Measurements from ENCODE around the gene TIMM21.

Gene TIMM21

GRCh38 chr18:74196220-74197119 lies 48.1 kb downstream of the TIMM21 start:
- DNase-seq, result peak; percentile 96

- DNase-seq, result no peak
These were observed 49.5 kb downstream of the TIMM21 start for GRCh38 chr18:74197705-74198341.

- DNase-seq, result no peak
These were observed 50.1 kb downstream of the TIMM21 start for GRCh38 chr18:74198453-74198852.

- no peak for DNase-seq
These were observed 52.5 kb downstream of the TIMM21 start for GRCh38 chr18:74200780-74201179.

- DNase-seq, result no peak
These were observed 55.5 kb downstream of the TIMM21 start for GRCh38 chr18:74203811-74204210.

- DNase-seq, result no peak
These were observed 56.3 kb downstream of the TIMM21 start for GRCh38 chr18:74204526-74205152.
